Fibroblast of skin of right quadriceps (primary cell): ENCODE measurements around the gene TEX52.
"Not testable (repeated sequence)": the region's sequence is repeated elsewhere in the genome, so short reads cannot be mapped to it uniquely, and the experiment has no call there.

Experiments used
- DNase-seq: peaks from one replicate; pipeline ENCODE4 v3.0.0-alpha.2; 2013

The TEX52 gene

DNA sequence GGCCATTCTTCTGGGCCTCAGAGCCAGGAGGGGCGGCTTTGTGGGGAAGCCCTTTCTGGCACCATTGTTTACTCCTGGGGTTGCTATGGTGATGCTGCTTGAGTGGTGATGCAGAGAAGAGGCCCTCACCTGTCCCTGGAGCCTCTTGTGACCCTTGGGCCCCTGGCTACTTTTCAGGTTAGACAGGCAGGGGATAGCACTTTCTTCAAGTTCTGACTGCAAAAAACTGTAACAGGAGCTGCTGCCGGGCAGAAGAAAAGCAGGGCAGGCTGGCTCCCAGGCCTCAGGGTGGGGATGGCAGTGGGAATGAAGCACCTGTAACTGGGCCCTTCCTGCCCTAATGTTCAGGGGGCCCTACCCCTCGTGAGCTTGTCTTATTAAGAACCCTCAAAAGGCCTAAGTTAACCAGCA is at the start of gene TEX52:
TSS of gene TEX52 (minus strand) at position 19 of the 411 bp plus-strand sequence. CDS start at position 6, 13 bp downstream.
- no peak for DNase-seq

DNA sequence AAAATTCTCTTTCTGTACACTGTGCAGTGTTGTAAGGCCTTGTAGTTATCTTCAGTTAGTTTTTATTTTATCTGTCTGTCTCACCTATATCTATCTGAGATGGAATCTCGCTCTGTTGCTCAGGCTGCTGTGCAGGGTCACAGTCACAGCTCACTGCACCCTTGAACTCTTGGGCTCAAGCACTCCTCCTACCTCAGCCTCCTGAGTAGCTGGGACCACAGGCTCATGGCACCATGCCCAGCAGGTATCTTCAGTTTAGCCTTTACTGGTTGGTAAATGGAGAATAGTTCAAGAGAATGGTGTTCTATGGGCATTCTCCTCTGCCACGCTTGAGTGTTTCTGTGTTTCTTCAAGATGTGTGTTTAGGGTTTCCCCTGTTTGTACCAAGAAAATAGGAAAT is 47.4 kb upstream of the TEX52 start:
- no peak for DNase-seq

DNA sequence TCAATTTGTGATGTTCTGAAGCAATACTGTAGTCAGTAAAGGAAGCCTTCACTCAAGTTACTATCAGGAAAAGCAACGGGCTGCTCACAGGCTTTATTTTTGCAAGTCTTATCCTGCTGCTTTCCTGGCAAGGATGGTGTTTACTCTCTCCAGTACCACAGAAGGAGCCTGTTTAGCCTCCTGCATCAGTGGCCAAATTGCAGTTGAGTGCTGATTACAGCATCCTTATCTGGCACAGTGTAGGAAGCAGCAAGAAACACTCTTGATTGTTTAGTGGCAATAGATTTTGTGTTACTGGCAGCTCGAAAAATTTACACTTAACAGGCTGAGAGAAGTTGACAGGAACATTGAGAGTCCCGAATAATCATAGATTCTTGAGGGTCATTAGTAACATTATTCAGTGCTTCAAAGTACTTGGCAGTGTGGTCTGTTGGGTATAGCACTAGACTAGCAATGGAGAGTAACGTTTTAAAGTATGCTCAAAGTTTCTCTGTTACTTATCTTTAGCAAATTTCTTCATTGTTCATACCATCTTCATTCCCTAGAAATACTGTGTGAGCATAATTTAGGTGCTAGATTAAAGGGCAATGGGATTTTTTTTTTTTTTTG is 45.5 kb upstream of the TEX52 start:
- no peak for DNase-seq

DNA sequence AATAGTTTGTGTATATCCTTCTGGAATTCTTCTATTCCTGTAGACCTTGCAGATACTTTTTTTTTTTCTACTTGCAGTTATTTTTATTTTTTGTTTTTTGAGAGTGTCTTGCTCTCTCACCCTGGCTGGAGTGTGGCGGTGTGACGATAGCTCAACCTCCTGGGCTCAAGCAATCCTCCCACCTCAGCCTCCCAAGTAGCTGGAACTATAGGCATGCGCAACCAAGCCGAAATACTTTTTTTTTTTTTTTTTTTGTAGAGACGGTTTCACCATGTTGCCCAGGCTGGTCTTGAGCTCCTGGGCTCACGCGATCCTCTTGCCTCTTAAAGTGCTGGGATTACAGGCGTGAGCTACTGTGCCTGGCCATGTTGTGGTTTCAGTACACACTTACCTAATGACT is 43.8 kb upstream of the TEX52 start:
- no peak for DNase-seq

DNA sequence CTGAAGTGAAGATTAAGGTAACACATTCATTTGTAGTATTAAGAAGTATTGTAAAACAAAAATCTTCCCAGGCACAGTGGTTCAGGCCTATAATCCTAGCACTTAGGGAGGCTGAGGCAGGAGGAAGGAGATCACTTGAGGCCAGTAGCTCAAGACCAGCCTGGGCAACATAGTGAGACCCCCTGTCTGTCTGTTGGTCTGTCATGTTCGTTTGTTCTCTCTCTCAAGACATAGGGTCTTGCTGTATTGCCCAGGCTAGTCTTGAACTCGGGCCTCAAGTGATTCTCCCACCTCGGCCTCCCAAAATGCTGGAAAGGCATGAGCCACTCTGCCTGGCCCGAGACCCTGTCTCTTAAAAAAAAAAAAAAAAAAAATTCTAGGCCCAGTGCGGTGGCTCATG is 40.6 kb upstream of the TEX52 start:
- no peak for DNase-seq

DNA sequence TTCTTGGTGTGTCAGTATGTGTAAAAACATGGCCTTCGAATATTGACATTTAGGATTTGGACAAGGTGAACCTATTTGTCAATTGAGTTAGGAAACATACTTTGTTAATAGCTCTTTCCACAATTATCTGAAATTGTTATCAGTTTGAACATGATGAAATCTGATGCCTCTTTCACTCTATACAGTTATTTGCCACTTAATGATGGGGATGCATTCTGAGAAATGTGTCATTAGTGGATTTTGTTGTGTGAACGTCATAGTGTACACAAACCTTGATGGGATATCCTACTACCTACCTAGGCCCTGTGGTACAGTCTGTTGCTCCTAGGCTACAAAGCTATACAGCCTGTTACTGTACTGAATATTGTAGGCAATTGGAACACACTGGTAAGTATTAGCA is 38.7 kb upstream of the TEX52 start:
- DNase-seq: peak; percentile 24

DNA sequence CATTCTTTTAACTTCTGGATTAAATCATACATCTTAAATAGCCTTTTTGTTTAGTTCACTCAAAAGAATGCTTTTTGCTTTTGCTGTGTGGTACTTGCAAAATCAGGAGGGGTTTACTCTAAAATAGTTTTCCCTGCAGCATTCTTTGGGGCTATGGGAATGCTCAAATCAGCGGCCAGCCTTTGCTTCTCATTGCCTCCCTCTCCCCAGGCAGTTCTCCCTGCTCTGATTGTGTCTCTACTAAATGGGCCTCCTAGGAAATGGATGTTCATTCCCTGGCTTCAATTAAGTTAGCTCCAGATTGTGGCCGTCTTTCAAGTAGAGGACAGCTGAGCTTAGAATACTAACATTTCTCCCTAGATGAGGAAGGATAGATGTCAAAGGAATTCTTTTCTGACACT is 38.2 kb upstream of the TEX52 start:
- peak; percentile 48 for DNase-seq

DNA sequence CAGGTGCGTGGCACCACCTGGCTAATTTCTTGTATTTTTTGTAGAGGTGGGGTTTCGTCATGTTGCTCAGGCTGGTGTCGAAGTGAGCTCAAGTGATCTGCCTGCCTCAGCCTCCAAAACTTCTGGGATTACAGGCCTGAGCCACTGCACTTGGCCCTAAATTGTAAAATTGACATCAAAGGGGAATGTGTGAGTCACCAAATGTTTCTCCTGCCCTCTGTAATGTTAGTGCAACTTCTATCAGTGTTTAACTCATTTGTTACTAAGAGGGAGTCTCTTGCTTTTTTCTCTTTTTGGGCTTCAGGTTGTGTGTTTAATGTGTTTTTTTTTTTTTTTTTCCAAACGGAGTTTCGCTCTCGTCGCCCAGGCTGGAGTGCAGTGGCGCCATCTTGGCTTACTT is 36.2 kb upstream of the TEX52 start:
- DNase-seq: peak; percentile 88

DNA sequence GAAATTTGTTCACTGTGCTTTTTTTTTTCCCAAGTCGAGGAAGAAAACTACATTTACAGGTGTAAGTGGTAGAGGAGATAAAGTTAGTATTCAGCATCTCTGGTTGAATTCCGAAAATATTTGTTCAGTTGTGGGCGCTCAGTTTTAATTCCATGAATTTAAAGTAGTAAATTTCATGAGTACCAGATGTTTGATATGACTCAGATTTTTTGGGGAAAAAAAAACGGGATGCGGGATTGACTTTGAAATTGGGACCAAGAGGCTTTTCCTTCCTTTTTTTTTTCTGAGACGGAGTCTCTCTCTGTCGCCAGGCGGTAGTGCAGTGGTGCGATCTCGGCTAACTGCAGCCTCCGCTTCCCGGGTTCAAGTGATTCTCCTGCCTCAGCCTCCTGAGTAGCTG is 35.4 kb upstream of the TEX52 start:
- DNase-seq: peak; percentile 67

DNA sequence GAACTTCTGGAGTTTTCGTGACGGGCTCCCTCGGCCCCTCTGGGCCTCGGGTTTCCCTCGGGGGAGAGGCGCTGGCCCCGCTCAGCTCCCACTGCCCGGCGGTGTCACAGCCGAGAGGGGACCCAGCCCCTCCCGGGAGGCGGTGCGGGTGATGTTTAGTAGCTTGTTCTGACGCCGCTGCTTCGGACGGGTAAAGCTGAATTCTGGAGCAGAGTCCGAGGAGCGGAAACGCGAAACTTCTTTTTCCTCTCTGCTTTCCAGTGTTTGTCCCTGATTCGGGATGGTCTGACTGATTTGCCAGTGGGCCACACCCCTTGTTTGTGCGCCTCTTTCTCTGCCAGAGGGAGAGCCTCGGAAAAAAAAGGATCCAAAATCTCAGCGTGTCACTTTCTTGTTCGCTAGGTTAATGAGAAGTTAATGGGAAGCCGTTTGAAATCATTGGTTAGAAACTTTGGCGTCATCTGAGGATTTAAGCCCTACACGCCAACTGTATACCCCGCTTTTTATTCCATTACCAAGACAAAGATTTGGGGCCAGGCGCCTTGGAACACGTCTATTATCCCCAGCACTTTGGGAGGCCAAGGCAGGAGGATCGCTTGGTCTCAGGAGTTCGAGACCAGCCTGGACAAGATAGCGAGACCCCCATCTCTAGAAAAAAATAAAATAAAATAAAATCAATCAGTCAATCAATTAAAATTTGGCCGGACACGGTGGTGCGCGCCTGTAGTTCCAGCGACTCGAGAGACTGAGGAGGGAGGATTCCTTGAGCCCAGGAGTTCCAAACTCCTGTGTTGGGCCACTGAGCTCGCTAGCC is 34.6 kb upstream of the TEX52 start:
- peak; percentile 67 for DNase-seq

DNA sequence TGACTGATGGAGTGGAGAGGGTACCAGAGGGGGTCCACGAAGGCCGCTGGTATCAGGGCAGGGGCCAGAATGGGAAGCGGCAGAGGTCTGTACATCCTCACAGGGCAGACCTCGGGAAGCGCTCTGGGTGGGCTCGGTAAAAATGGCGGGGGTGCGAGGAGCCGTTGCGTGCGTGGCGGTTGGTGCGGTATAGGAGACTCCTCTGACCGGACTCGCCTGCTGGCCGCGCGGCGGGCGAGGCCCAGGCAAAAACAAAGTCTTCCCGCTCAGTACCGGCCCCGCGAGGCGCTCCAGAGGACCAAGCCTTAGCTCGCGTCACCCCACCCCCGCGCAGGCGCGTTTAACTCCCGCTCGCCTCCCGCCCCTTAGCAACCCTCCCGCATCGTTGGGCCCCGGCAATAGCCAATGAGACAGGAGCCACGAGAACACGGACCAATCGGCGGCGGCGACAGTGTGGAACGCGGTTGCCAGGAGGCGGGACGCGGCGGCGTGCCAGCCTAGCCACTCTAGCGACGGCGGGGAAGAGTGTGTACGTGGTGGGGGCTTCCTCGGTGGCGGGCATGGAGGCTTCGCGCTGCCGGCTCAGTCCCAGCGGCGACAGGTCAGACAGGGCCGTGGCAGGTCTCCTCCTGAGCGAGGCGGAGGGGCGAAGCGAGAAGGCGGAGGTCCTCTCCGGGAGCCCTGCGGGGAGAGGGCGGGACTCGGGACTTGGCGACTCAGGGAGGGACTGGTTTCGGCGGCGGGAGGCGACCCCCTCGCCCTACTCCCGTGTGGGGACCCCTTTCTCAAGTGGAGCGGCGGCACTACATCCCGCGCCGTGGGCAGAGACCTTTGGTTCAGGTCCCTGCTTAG is 33.8 kb upstream of the TEX52 start, which contains the start of gene TULP3:
TSS of gene TULP3 (plus strand) at position 504 of the 852 bp plus-strand sequence. CDS start at position 561, 57 bp downstream.
- DNase-seq: peak; percentile 98

DNA sequence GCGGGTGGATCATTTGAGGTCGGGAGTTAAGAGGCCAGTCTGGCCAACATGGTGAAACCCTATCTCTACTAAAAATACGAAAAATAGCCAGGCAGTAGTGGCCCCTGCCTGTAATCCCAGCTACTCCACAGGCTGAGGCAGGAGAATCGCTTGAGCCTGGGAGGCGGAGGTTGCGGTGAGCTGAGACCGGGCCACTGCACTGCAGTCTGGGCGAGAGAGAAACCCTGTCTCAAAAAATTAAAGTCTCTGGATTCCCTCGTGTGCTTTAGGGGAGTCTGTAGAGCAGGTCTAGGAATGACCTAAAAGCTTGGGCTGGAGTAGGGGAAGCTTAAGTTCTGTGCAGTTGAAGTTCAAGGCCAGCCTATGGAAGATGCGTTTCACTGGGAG is 33.2 kb upstream of the TEX52 start:
- DNase-seq: no peak

DNA sequence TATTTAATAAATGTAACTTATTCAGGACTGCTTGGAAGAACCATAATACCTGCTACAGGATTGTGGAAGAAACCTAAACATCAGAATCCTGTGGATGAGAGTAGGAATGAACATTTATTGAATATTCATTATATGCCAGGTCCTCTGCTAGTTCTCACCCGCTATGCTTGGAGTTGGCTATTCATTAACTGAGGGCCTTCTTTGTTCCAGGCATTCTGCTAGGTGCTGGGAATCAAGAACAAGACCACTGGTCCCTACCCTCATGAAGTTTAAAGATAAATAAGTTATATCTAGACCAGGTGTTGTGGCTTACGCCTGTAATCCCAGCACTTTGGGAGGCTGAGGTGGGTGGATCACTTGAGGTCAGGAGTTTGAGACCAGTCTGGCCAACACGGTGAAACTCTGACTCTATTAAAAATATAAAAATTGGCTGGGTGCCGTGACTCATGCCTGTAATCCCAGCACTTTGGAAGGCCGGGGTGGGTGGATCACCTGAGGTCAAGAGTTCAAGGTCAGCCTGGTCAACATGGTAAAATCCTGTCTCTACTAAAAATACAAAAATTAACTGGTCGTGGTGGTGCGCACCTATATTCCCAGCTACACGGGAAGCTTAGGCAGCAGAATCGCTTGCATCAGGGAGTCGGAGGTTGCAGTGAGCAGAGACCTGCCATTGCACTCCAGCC is 30.1 kb upstream of the TEX52 start:
- no peak for DNase-seq

DNA sequence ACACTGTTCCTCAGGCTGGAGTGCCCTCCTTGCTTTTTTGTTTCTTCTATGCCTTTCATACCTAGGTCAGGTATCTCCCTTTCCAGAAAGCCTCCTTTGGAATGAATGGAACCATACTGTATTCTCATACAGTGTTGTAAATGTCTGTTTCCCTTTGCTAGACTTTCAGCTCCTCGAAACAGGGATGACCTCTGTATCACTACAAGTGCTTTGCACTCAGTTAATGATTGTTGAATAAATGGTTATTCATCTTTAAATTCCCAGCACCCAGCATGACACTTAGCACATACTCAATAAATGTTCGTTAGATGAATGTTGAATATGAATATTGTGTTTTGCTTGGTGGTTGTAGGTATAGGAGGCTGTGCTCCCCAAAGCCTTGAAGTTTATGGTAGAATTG is 28.0 kb upstream of the TEX52 start:
- no peak for DNase-seq

DNA sequence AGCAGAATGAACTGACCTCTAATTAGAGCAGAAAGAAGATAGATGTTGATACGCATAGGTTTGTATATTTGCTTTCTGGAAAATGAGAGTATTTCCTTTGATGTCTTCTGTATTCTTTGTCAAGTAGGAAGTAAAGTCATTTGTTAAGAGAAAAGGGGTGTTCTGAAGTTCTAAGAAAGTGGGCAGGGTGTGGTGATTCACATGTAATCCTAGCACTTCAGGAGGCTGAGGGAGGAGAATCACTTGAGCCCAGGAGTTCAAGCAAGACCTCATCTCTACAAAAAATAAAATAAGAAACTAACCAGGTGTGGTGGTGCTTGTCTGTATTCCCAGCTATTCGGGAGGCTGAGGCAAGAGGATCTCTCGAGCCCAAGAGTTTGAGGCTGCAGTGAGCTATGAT is 23.0 kb upstream of the TEX52 start:
- no peak for DNase-seq

DNA sequence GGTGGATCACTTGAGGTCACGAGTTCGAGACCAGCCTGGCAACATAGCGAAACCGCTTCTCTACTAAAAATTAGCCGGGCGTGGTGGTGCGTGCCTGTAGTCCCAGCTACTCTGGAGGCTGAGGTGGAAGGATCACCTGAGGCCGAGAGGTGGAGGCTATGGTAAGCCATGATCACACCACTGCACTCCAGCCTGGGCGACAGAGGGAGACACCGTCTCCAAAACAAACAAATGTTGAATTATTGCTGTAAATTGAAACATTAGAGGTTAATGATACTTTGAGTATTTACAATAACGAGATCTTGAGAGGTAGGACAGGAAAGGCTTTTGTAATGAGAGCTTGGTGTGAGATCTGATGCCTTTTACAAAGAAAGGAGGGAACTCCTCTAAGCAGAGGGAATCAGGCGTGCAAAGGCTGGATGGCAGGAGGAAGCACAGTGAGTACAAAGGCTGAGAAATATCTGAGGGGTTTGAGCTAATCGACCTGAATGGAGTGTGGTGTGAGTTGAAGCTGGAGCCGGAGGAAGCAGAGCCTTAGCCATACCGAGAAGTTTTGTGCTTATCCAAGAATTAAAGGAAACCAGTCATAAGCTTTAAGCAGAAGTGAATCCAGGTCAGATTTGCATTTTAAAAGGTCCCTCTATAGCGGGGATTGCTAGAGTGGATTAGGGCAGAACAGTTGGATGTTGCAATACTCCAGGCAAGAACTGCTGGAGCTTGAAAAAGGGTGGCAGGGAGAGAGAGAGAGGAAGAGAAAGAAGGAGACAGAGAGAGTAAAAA is 21.3 kb upstream of the TEX52 start:
- peak; percentile 36 for DNase-seq

DNA sequence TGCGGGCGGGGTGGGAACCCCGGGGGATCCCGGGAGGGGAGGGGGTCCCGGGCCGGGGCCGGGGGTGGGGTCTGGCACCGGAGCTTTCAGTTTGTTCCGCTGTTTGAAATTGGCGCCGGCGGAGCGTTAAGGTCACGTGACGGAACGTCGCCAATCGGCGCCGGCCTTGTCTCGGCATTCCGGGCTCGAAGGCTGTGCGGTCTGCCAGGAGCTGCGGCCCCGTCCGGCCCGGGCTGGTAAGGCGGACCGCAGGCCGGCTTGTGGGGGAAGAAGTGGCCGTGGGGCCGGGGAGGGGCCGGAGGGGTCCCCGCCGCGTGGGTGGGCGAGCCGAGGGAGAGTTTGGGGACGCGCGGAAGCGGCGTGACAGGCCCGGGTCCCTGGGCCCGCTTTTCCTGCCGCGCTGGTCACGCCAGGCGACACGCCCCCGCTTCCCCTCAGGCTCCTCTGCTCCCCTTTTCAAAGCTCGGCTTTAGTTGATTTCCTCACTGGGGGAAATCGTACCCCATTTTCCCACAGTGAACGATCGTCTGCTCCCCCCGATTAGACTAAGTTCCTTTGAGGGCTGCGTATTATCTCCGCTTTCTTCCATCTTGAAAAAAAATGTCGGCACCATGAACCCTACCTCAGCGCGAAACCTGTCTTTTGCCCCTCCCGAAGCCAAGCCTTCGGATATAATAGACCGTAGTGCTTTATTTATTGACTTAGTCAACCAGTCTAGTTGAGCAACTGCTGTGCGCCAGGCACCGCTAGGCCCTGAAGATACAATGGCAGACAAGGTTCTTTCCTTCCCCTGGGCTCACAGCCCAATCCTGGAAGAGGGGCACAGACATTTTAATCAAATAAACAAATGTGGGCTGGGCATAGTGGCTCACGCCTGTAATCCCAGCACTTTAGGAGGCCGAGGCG is 20.5 kb upstream of the TEX52 start, which contains the start of the genes FOXM1 and RHNO1:
TSS of gene FOXM1 (minus strand) at position 128 of the 906 bp plus-strand sequence. CDS start 2,696 bp downstream, outside the sequence.
TSS of gene RHNO1 (plus strand) at position 177 of the 906 bp plus-strand sequence. CDS start 8,144 bp downstream, outside the sequence.
- DNase-seq: peak; percentile 87

DNA sequence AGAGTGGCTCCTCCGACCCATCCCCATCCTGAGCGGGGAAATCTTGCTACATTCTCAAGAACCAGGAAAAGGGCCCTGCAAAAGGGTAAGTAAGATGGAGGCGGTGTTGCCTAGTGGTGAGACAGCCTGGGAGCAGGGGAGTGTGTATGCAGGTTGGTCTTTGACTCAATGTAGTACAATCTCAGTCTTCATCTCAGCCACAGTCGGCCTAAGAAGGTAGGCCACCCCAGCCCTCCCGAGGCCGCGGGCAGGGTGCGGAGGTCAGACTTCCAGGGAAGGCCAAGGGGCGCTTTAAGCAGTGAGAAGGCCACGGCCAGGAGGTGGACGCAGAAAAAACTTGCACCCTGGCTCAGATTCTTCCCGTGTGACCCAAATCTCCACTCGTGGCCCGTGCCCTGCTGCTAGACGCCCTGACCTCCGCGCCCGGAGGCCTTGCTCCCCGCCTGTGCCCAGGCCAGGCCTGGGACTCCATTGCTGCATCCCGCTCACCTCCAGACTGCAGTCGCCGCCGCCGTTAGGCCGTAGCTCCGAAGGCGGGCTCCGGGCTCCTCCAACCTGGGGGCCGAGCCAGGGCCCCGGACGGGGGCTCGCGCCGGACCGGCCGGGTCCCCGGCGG is 19.7 kb upstream of the TEX52 start:
- DNase-seq: peak; percentile 33

DNA sequence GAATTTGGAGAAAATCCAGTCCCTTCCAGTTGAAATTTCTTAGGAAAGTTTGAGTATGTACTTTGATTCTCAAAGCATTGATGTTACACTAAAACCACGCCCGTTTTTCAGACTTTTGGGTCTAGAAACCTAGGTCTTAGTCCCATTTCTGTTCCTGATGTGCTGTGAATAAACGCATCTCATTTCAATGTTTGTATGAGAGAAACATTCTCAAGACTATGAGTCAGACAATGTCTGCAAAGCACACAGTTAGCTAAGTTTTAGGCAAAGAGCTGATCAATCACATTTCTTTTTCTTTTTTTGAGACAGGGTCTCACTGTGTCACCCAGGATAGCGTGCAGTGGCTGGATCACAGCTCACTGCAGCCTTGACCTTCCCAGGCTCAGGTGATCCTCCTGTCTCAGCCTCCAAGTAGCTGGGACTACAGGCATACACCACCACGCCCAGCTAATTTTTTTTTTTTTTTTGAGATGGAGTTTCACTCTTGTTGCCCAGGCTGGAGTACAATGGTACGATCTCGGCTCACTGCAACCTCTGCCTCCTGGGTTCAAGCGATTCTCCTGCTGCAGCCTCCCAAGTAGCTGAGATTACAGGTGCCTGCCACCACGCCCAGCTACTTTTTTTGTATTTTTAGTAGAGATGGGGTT is 12.3 kb upstream of the TEX52 start:
- not testable (repeated sequence) for DNase-seq

DNA sequence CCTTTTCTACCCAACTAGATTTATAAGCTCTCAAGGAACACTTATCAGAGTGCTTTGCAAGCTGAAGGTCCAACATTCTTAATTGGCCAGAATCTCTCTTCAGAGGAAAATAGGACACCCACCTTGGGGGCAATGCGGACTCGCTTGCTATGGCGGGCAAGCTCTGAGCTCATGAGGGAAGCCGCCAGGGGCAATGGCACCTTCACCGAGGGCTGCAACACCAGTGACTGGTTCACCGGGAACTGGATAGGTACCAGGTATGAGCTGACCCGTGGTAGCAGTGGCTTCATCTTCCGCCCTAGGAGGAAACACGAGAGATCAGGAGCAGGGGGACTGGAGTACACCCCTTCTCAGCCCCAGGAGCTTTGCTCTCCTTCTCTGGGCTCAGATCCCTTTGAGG is 7.4 kb upstream of the TEX52 start:
- no peak for DNase-seq
